ENCODE measurements around the gene KCNH5.

- TF ChIP-seq POLR2A (IDR thresholded peaks at IDR 0.05) (no peak), CTCF (IDR thresholded peaks at IDR 0.05 in 4 of 5, conservative IDR thresholded peaks at IDR 0.05 in 1 of 5) (no peak)
Observed at GRCh38 chr14:62654641-62655040, 390.6 kb downstream of the KCNH5 start.

Data from gastrocnemius medialis (tissue), 4 donors.